ENCODE results near the gene MSI2.

Gene MSI2

DNA sequence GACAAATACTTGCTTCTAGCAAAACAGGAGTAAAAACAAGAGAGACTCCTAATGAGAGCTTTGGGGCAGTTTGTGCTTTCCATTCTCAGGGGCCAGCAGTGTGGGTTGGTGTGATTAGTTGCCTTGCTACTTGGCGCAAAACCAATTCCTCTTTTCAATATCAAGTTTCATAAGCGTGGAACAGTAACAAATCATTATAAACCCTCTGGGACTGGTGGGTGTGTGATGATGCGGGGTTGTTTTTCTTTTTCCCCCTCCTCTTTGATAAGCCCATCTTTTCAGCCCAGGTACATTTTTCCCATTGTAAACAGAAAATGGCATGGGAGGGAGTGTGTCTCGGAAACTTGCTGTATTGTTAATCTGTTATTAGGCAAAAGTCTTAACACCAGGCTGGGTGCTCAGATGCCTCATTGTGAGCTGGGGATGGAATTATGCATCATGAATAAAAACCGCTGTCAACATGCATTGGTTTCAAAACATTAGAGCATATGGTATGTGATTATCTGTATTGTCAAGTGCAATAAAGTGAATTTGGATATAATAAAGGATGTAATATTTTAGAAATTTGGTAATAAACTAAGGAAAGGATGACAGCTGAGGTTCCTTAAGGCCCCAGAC lies 322.4 kb downstream of the MSI2 start:
- no peak for DNase-seq (ENCODE audit: low read depth)

DNA sequence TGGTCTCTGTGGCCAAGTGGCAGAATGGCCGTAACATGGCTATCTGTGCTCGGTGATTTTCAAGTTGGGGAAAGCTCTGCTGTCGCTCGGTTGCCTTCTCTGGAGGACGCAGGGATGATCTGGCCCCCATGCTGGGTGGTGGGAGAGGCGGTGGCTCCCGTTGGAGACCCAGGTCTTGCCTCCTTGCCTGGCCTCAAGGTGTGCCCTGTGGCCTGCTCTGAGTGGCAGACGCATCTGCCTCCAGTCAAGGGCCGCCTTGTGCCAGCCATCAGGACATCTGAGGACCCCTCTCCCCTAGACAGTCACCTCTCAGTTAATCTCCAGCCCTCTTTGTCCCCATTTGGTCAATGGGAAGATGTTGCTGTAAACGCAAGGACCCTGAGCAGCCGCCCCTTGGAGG lies 322.9 kb downstream of the MSI2 start:
- no peak for DNase-seq (ENCODE audit: low read depth)

DNA sequence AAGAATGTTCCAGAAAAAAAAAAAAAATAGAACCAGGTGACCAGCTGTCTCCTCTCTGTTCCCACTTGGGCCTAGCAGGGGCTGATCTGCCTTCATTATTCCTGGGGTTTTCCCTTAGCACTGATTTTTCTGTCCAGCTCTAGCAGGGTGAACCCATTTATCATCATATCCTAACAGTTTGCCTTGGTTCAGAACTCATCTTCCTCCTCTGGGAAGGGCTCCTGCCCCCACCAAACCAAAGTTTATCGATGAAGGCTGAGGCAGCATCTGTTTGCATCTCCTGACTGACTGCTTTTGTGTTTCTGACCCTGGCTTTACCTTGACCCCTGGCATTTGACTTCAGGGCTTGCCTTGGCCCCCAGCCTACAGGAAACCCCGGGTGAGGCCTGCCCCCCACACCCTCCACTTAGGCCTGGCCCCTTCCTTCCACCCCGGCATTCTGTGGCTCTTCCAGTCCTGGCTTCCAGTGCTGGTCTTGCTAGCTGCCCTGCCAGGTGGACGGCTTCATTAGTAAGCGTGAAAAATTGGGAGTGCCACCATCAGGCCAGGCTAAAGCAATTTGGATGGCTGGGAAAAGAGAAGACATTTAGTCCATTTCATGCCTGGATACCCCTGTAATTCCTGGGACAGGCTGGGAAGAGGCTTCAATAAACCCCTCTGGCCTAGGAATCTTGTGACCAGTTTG lies 323.9 kb downstream of the MSI2 start:
- no peak for DNase-seq (ENCODE audit: low read depth)

DNA sequence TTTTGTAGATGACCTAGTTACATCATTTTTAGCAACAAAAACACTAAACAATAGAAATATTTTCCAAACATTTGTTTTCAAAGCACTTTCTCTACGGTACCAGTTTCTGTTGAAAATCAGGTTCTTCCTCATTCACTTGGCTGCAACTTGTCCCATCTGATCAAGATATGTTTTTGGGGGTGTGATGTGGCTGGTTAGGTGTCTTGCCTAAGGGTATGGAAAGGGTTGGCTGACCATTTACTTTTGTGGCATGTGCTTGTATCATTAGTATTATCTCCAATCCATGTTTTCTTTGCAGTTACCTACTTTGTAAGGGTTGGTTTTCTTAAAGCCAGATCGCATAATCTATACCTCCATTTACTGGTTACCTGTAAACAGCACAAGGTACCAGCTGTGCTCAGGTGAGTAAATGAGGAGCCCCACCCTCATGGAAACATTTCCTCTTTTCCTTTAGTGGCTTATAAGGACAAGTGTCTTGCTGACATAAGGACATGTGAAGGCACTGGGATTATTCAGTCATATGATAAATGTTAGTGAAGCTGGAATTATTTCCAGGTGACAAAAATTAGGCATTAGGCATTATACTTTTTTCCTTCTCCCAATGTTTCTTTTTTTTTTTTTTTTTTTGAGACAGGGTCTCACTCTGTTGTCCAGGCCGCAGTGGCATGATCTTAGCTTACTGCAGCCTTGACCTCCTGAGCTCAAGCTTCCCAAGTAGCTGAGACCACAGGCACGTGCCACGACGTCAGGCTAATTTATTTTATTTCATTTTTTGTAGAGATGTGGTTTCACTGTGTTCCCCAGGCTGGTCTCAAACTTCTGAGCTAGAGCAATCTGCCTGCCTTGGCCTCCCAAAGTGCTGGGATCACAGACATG lies 326.8 kb downstream of the MSI2 start:
- no peak for DNase-seq (ENCODE audit: low read depth)

DNA sequence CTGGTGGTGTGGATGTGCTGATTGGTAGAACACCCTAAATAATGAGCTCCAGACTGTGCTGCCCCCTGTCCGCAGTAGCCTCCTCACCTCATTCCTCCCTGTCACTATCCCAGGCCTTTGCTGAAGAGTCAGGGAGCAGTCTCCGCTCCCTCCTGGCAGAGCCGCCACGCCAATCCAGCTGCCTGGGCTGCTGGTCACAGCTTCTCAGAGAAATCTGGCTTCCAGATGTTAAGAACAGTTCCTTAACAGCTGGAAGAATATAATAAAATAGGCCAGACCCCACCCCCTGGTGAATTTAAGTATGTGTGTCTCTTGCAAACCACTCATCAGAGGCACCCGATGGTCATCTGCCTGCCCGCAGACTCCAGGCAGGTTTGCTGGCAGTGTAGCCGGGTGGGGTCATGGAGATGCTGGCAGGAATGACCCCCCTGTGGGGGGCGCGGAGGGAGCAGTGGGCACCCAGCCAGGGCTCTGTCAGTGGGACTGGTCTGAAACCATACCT lies 327.8 kb downstream of the MSI2 start:
- no peak for DNase-seq (ENCODE audit: low read depth)

DNA sequence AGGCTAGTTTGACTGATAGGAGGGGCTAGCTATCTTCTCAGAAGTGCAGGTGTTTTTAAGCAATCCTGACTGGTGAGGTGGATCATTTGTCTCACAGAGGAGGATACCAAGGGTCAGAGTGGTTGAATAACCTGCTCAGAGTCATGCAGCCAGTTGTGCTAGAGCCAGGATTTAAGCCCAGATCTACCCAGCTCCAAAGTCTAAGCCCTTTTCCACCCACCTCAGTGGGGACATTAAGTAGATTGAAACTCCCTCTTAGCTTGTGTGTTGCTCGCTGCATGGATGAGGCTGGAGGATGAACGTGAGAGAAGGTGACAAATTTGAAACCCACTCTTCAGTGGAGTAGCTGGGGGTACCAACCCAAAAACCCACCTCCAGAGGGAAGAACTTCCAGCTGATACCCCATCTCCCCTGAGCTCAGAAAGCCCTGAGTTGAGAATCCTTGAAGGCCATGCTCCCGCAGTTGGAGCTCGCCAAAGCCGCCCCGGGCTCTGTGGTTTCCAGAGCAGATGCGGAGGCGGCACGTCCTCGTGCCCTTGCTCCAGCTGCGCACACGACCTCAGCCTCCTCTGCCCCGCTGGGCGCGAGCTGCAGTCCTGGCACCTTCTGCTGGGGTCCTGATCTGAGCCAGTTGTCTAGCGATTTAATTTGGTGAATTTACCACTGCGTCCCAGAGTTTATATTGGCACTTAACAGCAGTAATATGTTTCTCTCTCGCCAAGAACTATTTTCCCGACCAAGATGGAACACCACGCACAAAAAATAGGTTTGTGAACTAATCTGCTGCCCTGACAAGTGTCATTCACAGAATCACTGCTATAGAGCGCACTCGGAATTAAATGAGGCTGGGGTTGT lies 329.2 kb downstream of the MSI2 start:
- no peak for DNase-seq (ENCODE audit: low read depth)

DNA sequence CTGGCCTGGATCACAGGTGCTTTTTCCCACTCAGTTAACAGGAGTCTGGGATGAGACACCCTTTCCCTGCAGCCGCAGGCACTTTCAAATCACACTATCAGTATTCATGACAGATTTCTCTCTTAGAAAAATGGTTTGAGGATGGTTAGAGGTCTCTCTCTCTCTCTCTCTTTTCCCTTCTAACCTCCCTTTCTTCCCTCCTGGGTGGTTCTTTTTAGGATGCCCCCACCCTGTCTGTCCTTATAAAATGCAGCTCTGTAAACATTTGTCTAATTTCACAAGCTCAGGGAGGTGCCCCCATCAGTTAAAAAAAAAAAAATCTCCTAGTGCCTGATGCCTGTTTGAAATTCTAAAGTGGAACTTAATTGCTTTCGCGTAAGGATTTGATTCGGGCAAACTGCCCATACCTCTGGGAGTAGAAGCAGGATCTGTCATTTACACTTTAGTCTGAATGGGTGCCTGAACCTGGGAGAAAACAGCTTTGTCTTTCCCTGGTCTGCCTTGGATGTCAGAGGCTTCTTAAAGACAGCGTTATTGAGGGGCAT lies 329.9 kb downstream of the MSI2 start:
- DNase-seq (ENCODE audit: low read depth), result no peak

DNA sequence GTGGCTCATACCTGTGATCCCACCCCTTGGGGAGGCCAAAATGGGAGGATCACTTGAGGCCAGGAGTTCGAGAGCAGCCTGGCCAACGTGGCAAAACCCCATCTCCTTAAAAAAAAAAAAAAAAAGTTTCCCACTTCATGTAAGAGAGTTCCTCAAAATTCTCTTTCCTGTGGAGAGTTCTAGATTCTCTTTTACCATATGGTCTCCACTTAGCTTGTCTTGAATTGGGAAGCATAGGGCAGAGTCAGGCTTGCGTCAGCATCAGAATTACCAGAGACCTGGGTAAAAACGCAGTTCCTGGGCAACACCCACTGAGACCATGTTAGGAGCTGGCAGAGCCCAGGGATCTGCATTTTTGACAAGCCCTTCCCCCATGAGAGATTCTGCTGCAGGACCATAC lies 330.4 kb downstream of the MSI2 start:
- DNase-seq (ENCODE audit: low read depth), result no peak

DNA sequence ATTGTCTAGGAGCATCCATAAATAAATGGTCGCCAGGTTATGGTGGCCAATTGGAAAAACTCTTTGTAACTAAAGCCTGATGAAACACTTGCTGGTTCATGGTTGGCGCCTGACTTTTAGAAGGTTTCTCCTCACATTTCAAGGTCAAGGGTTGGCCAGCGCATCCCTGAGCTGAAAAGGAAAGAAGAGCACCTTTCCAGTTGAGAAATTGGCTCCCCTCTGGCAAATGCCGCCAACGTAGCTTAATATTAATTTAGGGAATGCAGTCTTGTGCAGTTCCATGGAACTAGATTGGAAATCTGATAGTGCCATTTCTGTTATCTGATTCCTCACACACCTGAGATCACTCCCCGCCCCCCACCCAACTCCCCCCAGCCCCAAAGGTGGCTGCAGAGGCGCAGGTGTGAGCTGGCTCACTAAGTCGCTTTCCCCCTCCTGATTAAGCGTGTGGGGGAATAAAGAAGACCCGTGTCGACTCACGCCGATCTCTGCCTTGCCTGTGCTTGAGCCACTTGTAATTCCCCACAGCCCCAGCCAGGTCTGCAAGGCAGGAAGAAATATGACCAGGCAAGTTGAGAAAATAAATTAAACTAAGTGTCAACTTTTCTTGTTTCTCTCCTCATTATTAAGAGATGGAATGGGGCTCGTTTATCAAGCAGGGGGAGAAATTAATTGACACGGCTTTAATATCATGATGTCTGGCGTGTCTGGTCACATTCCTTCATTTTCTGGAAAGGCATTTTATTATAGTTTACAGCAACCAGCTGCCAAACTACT lies 331.1 kb downstream of the MSI2 start:
- no peak for DNase-seq (ENCODE audit: low read depth)

DNA sequence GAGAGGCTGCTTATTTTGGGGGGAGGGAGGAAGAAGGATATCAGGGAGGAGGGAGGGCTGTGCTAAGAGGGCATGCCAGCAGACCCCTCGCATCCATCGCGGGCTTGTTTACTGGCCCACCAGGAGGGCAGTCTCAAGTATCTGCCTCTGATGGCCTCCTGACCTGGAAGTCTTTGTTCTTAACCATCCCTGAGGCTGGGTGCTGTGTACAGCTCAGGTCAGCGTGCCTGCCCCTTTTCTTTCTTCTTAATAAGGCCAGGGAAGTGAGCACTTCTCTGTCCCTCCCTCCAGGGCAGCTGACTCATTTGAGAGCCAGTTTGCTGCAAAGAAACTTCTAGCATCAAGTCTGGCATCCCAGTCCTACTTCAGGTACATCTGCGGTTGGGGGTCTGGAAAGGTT lies 331.8 kb downstream of the MSI2 start:
- no peak for DNase-seq (ENCODE audit: low read depth)

DNA sequence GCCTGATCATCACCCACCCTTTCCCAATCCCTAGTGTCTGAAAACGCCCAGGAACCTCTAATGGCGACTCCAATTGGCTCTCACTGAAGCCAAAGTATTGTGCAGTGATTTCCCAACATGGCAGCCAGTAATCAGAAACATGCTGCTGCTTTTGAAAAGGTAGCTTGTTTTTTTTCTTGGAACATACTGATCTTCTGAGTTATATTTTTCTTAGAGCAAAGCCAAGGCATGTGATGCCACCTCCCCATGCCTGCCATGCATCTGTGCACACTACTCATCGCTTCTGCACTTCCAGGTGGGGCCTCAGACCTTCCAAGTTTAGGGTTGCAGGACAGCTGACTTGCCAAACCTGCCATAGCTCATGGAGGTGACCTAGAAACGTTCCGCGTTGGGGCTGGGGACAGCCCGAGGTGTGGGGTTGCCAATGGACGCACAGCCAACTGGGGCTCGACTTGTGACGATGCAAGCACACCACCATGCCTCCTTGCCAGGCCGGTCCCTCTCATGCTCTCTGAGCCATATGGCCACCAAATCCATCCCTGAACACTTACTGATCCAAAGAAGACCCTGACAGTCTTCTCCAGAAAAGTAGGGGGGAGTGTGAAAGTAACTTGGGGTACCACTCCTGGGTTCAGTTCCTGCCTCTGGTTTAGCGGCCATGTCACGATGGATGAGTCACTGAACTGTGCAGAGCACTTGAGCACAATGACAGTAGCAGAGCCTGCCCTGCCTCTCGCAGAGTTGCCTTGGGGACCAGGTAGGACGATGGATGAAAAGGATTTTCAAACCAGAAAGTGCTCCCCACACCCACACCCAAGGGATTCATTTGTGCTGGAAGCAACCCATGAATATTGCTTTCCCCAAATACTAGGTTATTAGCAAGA lies 333.1 kb downstream of the MSI2 start:
- no peak for DNase-seq (ENCODE audit: low read depth)

DNA sequence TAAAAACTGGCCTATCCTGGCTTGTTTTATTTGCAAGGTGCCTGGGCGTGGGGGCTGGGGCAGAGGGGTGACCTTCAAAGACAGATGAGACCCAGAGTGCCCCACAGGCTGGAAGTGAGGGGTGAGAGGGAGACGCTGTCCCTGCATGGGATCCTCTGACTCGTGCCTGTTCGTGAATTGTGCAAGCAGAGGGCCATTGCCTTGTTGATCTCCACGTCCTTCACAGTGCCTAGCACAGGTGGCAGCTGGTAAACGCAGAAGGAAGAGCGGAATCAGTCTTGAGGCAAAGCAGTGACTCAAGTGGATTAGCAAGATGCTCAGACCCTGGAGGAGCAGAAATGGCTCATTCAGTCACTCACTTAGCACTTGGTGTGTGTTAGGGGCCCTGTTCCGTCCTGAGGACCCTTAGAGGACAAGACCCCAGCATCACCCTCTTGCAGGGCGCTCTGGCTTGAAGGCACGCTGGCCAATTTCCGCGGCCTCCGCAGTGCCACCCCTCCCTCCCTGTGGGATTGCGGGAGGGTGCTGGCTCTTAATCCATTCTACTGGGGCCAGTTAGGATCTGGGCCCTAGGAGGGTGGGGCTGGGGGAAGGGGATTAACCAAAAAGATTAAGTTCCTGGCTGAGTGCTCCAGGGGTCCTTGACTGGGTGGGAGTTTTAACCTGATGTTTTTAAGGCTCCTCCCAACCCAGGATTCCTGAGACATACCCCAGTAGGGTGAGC lies 337.6 kb downstream of the MSI2 start:
- DNase-seq (ENCODE audit: low read depth), result no peak

DNA sequence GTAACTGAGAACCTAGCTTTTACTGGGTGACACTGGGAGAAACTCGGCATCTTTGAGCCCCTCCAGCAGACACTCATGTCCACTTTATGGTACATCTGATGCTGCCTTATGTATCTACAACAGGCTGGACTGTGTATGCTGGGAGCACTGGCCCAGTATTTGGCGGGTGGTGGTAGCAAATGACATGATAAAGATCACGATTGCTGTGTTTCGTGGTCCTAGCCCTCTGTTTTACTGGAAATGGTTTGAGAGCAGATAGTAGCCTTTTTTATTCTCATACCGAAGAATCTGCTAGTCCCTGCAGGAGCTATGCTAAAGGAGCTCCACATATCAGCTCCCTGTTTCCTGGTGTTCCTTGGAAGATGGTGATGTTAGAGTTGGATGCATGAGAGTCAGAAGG lies 338.4 kb downstream of the MSI2 start:
- no peak for DNase-seq (ENCODE audit: low read depth)

DNA sequence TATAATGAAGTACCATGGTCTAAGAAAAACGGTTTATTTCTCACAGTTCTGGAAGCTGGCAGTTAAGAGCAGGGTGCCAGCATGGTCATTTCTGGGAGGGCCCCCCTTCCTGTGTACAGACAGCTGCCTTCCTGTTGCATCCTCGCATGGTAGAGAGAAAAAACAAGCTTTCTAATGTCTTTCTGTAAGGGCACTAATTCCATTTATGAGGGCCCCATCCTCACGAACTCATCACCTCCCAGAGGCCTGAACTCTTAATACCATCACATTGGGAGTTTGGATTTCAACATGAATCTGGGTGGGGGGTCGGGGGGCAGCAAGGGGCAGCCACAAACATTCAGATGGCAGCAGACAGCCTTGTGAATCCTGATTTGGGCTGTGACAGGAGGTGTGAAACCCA lies 339.1 kb downstream of the MSI2 start:
- DNase-seq (ENCODE audit: low read depth), result no peak

DNA sequence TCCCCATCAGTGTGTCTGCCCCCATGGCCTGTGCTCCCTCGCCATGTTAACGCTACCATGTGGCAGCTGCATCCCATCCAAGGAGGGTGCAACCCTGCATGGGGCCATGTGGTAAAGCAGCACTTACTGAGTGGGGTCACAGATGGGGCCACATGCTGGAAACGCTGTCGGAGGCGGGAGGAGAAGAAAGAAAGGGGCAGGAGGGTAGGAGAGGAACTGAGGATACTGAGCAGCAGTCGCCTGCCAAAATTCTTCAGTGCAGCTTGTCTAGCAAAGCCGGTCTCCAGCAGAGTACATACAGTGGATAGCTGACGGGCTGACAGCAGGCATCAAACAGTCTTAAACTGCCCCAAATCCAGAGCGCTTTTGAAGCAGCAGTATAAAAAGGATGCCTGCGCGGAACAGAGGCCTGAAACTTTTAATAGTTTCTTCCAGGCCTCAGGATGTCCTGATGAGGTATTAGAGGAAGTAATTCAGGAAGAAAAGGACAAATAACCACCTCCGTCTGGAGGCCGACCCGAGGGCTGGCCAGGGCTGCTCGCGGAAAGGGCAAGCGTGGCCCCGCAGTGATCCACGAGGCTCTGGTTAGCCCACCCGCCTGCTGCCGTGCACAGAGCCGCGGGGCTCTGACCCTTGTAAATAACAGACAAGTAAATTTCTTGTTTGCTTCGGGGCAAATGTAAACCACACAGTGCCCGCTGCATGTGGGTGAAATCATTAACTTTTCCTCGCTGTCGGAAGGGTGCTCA lies 339.8 kb downstream of the MSI2 start:
- DNase-seq (ENCODE audit: low read depth), result no peak

DNA sequence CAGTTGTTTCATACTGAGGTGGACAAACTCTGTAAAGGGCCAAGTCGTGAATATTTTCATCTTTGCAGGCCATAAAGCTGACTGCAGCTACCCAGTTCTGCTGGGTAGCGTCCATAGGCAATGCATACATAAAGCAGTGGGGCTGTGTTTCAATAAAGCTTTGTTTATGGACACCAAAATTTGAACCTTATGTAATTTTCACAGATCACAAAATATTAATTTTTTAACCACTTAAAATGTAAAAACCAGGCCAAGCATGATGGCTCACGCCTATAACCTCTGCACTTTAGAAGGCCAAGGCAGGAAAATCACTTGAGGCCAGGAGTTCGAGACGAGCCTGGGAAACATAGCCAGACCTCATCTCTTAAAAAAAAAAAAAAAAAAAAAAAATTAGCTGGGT lies 340.8 kb downstream of the MSI2 start:
- DNase-seq (ENCODE audit: low read depth), result no peak

DNA sequence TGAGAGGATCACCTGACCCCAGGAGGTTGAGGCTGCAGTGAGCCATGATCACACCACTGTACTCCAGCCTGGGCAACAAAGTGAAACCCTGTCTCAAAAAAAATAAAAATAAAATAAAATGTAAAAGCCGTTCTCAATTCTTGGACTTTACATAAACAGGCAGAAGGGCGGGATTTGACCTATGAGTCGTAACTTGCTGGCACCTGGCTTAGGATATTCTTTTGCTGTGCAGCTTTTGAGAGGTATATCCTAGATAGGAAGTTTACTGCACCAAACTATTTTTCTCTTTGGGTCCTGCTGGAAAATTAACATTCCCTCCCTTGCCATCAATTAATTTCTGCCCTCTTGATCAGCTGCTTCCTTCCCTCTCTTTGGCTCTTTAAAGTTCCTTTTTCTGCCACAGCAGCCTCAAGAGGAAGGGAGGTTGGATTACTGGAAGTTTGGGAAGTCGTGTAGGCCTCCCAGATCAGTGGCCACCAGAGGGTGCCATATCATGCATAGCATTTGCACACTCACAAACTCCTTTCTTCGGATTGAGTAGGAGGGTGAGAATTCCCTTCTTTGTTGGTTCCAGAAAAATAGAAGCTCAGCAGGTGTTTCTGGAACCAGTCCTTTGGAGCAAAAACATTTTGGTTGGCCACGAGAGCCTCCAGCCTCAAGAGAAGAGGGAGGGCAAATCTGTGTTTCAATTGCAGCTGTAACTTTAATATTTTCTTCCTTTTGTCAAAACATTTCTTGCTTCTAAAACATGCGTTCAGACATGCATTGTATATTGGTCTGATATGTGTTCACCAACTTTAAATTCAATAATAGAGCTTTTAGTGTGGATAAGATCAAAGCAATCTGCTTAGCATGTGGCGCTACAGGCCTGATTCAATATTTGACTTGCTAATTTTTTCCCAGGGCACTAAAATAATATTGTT lies 341.5 kb downstream of the MSI2 start:
- DNase-seq (ENCODE audit: low read depth), result peak; percentile 38
